Endothelial cell of umbilical vein (primary cell): ENCODE results near the gene LAD1. TPM values are rescaled to one million over a fixed set of nuclear protein-coding genes. Genes with fewer than 3 reads are reported as not detected.

Experiments
- BruUV-seq: library from RNA; stranded (reverse); fragments of 400-500 nt; replicated peaks from 2 replicates; lab custom pipeline; 2021; lab: Mats Ljungman, UMichigan
- CTCF ChIA-PET: fragments of 300-600, 350-600 bp; sonication (Branson Sonifier 250); formaldehyde crosslinking; loops from one replicate; lab custom pipeline; 2021; ENCODE audit warnings: antibody characterized with exemption, inconsistent platforms; lab: Charles Lee
- POLR2A ChIA-PET: fragments of 300-600, 350-600 bp; sonication (Branson Sonifier 250); formaldehyde crosslinking; loops from one replicate; lab custom pipeline; 2021; ENCODE audit warnings: antibody characterized with exemption, inconsistent platforms; lab: Charles Lee
- DNase-seq: peaks from one replicate; pipeline ENCODE4 v3.0.0-alpha.2; 2011; ENCODE audit warnings: low read depth, low spot score
- FAIRE-seq: peaks from 2 replicates; lab custom pipeline; 2011; peaks lifted over from hg19 to GRCh38; lab: Jason Lieb, UNC
- H2AFZ ChIP-seq: 2 replicates; pipeline ENCODE4 v1.6.0; 2012; ENCODE audit warnings: low read depth, low read length, control low read depth, inconsistent platforms
- H3K27ac ChIP-seq: 2 replicates; pipeline ENCODE4 v1.5.1; 2011; ENCODE audit warnings: low read depth, mild to moderate bottlenecking, control low read depth, low read length, moderate library complexity; ENCODE audit not compliant: insufficient read depth
- H3K27me3 ChIP-seq, 2 experiments: 2 replicates each; pipeline versions ENCODE4 v1.6.0 to v1.6.1; 2011; ENCODE audit warnings: low read length in 2 of 2, mixed read lengths in 1 of 2; ENCODE audit not compliant: control insufficient read depth in 2 of 2, insufficient read depth in 2 of 2
- H3K36me3 ChIP-seq, 2 experiments: 2 replicates in 1 of 2; 3 replicates in 1 of 2; pipeline ENCODE4 v1.5.1; 2011; ENCODE audit warnings: low read length in 2 of 2, mild to moderate bottlenecking in 1 of 2, moderate library complexity in 1 of 2; ENCODE audit not compliant: control insufficient read depth in 2 of 2, insufficient read depth in 2 of 2; ENCODE audit errors: extremely low read depth in 1 of 2
- H3K4me1 ChIP-seq: 3 replicates; pipeline ENCODE4 v1.5.1; 2011; ENCODE audit warnings: mild to moderate bottlenecking, low read length; ENCODE audit not compliant: control insufficient read depth, insufficient read depth; ENCODE audit errors: extremely low read depth
- H3K4me2 ChIP-seq: 2 replicates; pipeline ENCODE4 v1.6.1; 2011; ENCODE audit warnings: low read length, control low read depth, mixed read lengths; ENCODE audit not compliant: insufficient read depth
- H3K4me3 ChIP-seq, 3 experiments: fragments of 200-600 bp in 1 of 3; sonication (generic), shearing (Covaris generic) in 1 of 3; replicated peaks in 1 of 3; 2 replicates each; pipeline ENCODE4 v1.5.1; 2011 to 2016; ENCODE audit warnings: control low read depth in 3 of 3, low read length in 3 of 3, mild to moderate bottlenecking in 2 of 3, inconsistent platforms in 1 of 3, low read depth in 1 of 3, moderate library complexity in 1 of 3; ENCODE audit not compliant: insufficient read depth in 1 of 3
- H3K79me2 ChIP-seq: 2 replicates; pipeline ENCODE4 v1.6.0; 2012; ENCODE audit warnings: low read length, inconsistent platforms; ENCODE audit not compliant: control insufficient read depth, insufficient read depth
- H3K9ac ChIP-seq: replicated peaks from 2 replicates; pipeline ENCODE3; 2011; ENCODE audit warnings: low read length, control low read depth; ENCODE audit not compliant: insufficient read depth; ENCODE audit errors: extremely low read depth
- H3K9me1 ChIP-seq: replicated peaks from 3 replicates; pipeline ENCODE4 v1.6.0; 2011; ENCODE audit warnings: mild to moderate bottlenecking, low read length; ENCODE audit not compliant: control insufficient read depth, insufficient read depth; ENCODE audit errors: extremely low read depth
- H3K9me3 ChIP-seq: replicated peaks from 2 replicates; pipeline ENCODE4 v1.5.1; 2012; ENCODE audit warnings: low read length, inconsistent platforms; ENCODE audit not compliant: control insufficient read depth, insufficient read depth
- H4K20me1 ChIP-seq: replicated peaks from 2 replicates; pipeline ENCODE3; 2011; ENCODE audit warnings: mild to moderate bottlenecking, low read length; ENCODE audit not compliant: control insufficient read depth, insufficient read depth; ENCODE audit errors: extremely low read depth
- CTCF ChIP-seq, 2 donors: IDR thresholded peaks; 1 replicate in 1 of 2; 2 replicates in 1 of 2; pipeline ENCODE4 v1.5.1; 2011; ENCODE audit warnings: low read length in 2 of 2, mild to moderate bottlenecking in 2 of 2, moderate library complexity in 2 of 2, control low read depth in 1 of 2, inconsistent platforms in 1 of 2, low read depth in 1 of 2; ENCODE audit not compliant: insufficient read depth in 1 of 2; ENCODE audit errors: extremely low read depth in 1 of 2
- EZH2 ChIP-seq: IDR thresholded peaks from 2 replicates; pipeline ENCODE4 v1.6.1; 2012; ENCODE audit warnings: borderline replicate concordance, low read depth, mild to moderate bottlenecking, moderate library complexity, low read length, inconsistent platforms; ENCODE audit not compliant: severe bottlenecking
- FOS ChIP-seq: IDR thresholded peaks from 2 replicates; pipeline ENCODE4 v1.6.1; 2011; ENCODE audit warnings: mild to moderate bottlenecking, low read length, moderate library complexity, borderline replicate concordance; ENCODE audit not compliant: insufficient read depth
- GATA2 ChIP-seq: IDR thresholded peaks from 2 replicates; pipeline ENCODE4 v1.7.0; 2011; ENCODE audit warnings: low read depth, mild to moderate bottlenecking, moderate library complexity, mixed read lengths, low read length; ENCODE audit not compliant: insufficient read length, insufficient read depth
- JUN ChIP-seq: IDR thresholded peaks from 2 replicates; pipeline ENCODE4 v1.6.1; 2011; ENCODE audit warnings: borderline replicate concordance, low read depth; ENCODE audit not compliant: insufficient read length, insufficient read depth
- MAX ChIP-seq: IDR thresholded peaks from 2 replicates; pipeline ENCODE4 v1.6.1; 2011; ENCODE audit not compliant: insufficient read depth, insufficient read length
- MYC ChIP-seq: IDR thresholded peaks from one replicate; pipeline ENCODE4 v1.6.1; 2011; ENCODE audit warnings: mild to moderate bottlenecking, low read depth, low read length
- POLR2A ChIP-seq: IDR thresholded peaks from 2 replicates; pipeline ENCODE4 v1.6.1; 2012; ENCODE audit warnings: low read depth, mild to moderate bottlenecking, control low read depth, low read length
- POLR2AphosphoS5 ChIP-seq: IDR thresholded peaks from 2 replicates; pipeline ENCODE4 v1.6.1; 2012; ENCODE audit warnings: low read depth, mild to moderate bottlenecking, control low read depth, low read length, moderate library complexity; ENCODE audit not compliant: insufficient read depth
- dilution Hi-C: fragments of 300-500 bp; cut with MboI; formaldehyde crosslinking; loops from one replicate; pipeline ENCODE4 v1.15.0; 2019; ENCODE audit warnings: low sequenced_read_pairs; ENCODE audit not compliant: extremely low pct_ligation_motif_present
- intact Hi-C: fragments of 100-400 bp; cut with micrococcal nuclease; formaldehyde crosslinking; loops from one replicate; pipeline ENCODE4 v1.10.0; 2022
- polyA plus RNA-seq, 4 experiments: library from polyadenylated mRNA; depleted of rRNA in 3 of 4; stranded (reverse) in 3 of 4; unstranded in 1 of 4; fragments of >200 nt; gene quantifications; 2 replicates each; pipeline versions ENCODE4 v1.2.1 to v1.2.3, GENCODE V29; 2011 to 2012; ENCODE audit warnings: missing spikeins in 1 of 4
- total RNA-seq: library from RNA; stranded (reverse); gene quantifications from 2 replicates; pipeline ENCODE4 v1.2.3, GENCODE V29; 2021

Gene LAD1
- total and polyA plus RNA-seq, 2 donors (not counting 3 experiments of a cell fraction or from before 2014, with no cell fraction given), result not detected

- ChIA-PET POLR2A (no interaction called here), CTCF (no interaction called here)
- H4K20me1 ChIP-seq, result no peaks in the 10 kb centered on the region
- no peaks in the 10 kb centered on the region for H3K4me1 ChIP-seq
- H3K9me3 ChIP-seq, result no peaks in the 10 kb centered on the region
- peaks cover 0 to 8% of the 10 kb centered on the region in 2 experiments for H3K27me3 ChIP-seq
- DNase-seq, result no peak
- no peaks in the 10 kb centered on the region for H3K79me2 ChIP-seq
- intact Hi-C loops, result no loop called here
- dilution Hi-C loops, result no loop called here
- FAIRE-seq, result no peak
- H3K27ac ChIP-seq, result no peak overlapping the region
- no peak overlapping the region for H3K9ac ChIP-seq
- H3K9me1 ChIP-seq, result no peaks in the 10 kb centered on the region
- BruUV-seq, result no TSS peak
- H3K36me3 ChIP-seq, result no peaks in the 10 kb centered on the region
- H3K4me3 ChIP-seq, result no peak overlapping the region
- no peak overlapping the region for H3K4me2 ChIP-seq
- no peak for TF ChIP-seq POLR2AphosphoS5
- TF ChIP-seq MAX, result no peak
- no peak for TF ChIP-seq FOS
- no peak overlapping the region for H2AFZ ChIP-seq
Observed at GRCh38 chr1:201335901-201336300, 63.2 kb downstream of the LAD1 start.

GRCh38 chr1:201335174-201335870 is 63.8 kb downstream of the LAD1 start:
- CTCF ChIA-PET, result interaction anchor here (0.5 kb wide), 1 partner anchor 69 kb away, joined by 5 read pairs; no protein-coding TSS in a partner anchor
- Histone ChIP-seq H3K4me1 (no peaks in the 10 kb centered on the region), H3K9me3 (no peaks in the 10 kb centered on the region), H3K36me3 (no peaks in the 10 kb centered on the region), H3K27ac (no peak overlapping the region), H3K4me3 (no peak overlapping the region), H3K9me1 (no peaks in the 10 kb centered on the region), H3K9ac (no peak overlapping the region), H3K27me3 (peaks cover 0 to 4% of the 10 kb centered on the region in 2 experiments), H3K79me2 (no peaks in the 10 kb centered on the region), H4K20me1 (no peaks in the 10 kb centered on the region), H2AFZ (no peak overlapping the region), H3K4me2 (no peak overlapping the region)
- POLR2A ChIA-PET, result no interaction called here
- intact Hi-C loops (no loop called here), dilution Hi-C loops (no loop called here)
- no peak for TF ChIP-seq JUN
- TF ChIP-seq MAX, result no peak
- no peak for TF ChIP-seq CTCF (IDR thresholded peaks at IDR 0.05; ENCODE audit: extremely low read depth in 1 of 2, insufficient read depth in 1 of 2, low read depth in 1 of 2, low read length in 2 of 2)
- TF ChIP-seq POLR2AphosphoS5, result no peak
- no peak for TF ChIP-seq GATA2
- TF ChIP-seq FOS, result no peak
- TF ChIP-seq MYC, result no peak
- no peak for TF ChIP-seq POLR2A
- TF ChIP-seq EZH2, result no peak
- no TSS peak for BruUV-seq
- FAIRE-seq (no peak), DNase-seq (no peak)
